Activated T-helper 17 cell treated with anti-CD3 and anti-CD28 coated beads, Interleukin-2, amount 50 U/mL, for 72 hours (primary cell): ENCODE data around the gene PRCD. TPM values are rescaled to one million over a fixed set of nuclear protein-coding genes. Genes with fewer than 3 reads are reported as not detected.
"Not testable (repeated sequence)": the region's sequence is repeated elsewhere in the genome, so short reads cannot be mapped to it uniquely, and the experiment has no call there.

Experiments
- ATAC-seq: fragments of 150-1000 bp; cut with Tn5 transposase; replicated peaks from 2 replicates; pipeline ENCODE4 v1.10.0; 2021; ENCODE audit warnings: mild to moderate bottlenecking, moderate library complexity
- H3K27ac Mint-ChIP-seq: one replicate; pipeline ENCODE4 v1.8.0; 2022; ENCODE audit warnings: mixed read lengths
- H3K27me3 Mint-ChIP-seq: one replicate; pipeline ENCODE4 v1.8.0; 2022; ENCODE audit warnings: mixed read lengths
- H3K36me3 Mint-ChIP-seq: one replicate; pipeline ENCODE4 v1.8.0; 2022; ENCODE audit warnings: low read depth, mild to moderate bottlenecking, mixed read lengths
- H3K4me1 Mint-ChIP-seq: one replicate; pipeline ENCODE4 v1.8.0; 2022; ENCODE audit warnings: mixed read lengths
- H3K4me3 Mint-ChIP-seq: one replicate; pipeline ENCODE4 v1.8.0; 2022; ENCODE audit warnings: mild to moderate bottlenecking, mixed read lengths
- H3K9me3 Mint-ChIP-seq: one replicate; pipeline ENCODE4 v1.8.0; 2022; ENCODE audit warnings: mixed read lengths
- total RNA-seq, 2 donors: library from RNA; stranded (reverse); gene quantifications; one replicate each; pipeline ENCODE4 v1.2.3, GENCODE V29; 2022

Gene PRCD
- total RNA-seq, 2 donors from 2014 or later, result not detected

DNA sequence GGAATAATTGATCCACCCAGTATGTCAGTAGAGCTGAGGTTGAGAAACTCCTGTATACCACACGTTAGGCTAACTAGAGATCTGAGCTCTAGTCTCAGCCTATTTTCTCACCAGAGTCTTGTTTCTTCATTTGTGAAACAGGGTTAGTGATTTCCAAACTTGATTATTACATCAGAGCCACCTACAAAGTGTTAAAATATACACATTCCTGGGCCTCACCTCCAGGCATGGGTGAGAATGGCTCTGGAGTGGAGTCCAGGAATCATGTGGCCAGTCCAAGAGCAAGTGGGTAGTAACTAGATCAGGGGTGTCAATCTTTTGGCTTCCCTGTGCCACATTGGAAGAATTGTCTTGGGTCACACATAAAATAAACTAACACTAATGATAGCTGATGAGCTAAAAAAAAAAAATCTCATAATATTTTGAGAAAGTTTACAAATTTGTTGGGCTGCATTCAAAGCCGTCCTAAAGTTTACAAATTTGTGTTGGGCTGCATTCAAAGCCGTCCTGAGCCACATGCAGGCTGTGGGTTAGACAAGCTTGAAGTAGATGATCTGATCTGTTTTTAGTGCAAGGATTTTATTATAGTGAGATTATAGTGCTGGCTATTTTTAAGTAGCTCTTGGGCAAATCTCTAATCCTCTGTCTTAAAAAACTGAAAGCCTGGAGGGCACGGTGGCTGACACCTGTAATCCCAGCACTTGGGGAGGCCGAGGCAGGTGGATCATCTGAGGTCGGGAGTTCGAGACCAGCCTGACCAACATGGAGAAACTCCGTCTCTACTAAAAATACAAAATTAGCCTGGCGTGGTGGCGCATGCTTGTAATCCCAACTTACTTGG, 20.4 kb downstream of the PRCD start:
- H3K9me3 Mint-ChIP-seq, result no peaks in the 10 kb centered on the region
- H3K4me1 Mint-ChIP-seq, result peaks cover 24% of the 10 kb centered on the region
- H3K36me3 Mint-ChIP-seq, result peaks cover 81% of the 10 kb centered on the region
- H3K27me3 Mint-ChIP-seq, result no peaks in the 10 kb centered on the region
- peak overlapping the region; percentile 100 for H3K4me3 Mint-ChIP-seq
- ATAC-seq, result no peak
- peak overlapping the region; percentile 100 for H3K27ac Mint-ChIP-seq

DNA sequence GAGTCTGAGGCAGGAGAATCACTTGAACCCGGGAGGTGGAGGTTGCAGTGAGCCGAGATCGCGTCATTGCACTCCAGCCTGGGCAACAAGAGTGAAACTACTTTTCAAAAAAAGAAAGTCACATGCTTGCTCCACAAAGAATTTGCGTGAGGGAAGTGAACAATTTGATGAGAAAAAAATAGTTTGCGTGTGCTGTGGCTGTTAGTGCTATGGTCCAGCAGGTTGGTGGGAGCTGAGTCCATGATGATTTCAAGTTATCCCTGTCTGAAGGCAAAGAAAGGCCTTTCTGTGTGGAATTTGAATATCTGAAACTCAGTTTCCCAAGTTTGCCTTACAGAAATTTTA, 21.0 kb downstream of the PRCD start:
- H3K27me3 Mint-ChIP-seq, result no peaks in the 10 kb centered on the region

DNA sequence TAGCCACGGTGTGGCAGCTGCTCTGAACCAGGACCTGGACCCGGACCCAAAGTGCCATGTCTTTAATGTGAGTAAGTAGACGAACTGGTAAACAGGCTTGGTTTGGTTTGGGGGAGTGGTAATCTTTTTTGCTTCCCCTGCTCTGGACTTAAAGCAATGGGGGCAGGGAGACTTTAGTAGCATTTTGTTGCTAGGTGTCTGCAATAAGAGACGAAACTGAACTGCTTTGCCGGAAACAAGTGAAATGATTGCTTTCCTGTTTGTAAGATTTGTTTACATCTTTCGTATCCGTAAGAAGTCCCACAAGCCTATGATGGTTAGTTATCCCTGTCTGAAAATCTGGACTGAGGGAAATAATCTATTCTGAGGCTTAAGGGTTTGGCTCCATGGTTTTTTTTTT, 21.5 kb downstream of the PRCD start:
- peak overlapping the region; percentile 100 for H3K4me3 Mint-ChIP-seq
- peaks cover 92% of the 10 kb centered on the region for H3K36me3 Mint-ChIP-seq
- H3K9me3 Mint-ChIP-seq, result no peaks in the 10 kb centered on the region
- peak overlapping the region; percentile 88 for H3K27ac Mint-ChIP-seq
- no peak for ATAC-seq
- peaks cover 32% of the 10 kb centered on the region for H3K4me1 Mint-ChIP-seq
- no peaks in the 10 kb centered on the region for H3K27me3 Mint-ChIP-seq

More for the DNA sequence above, 21.0 kb downstream of the PRCD start:
- ATAC-seq, result no peak
- Mint-ChIP-seq H3K9me3 (no peaks in the 10 kb centered on the region), H3K36me3 (peaks cover 87% of the 10 kb centered on the region), H3K4me3 (peak overlapping the region; percentile 100), H3K27ac (peak overlapping the region; percentile 100), H3K4me1 (peaks cover 27% of the 10 kb centered on the region)

DNA sequence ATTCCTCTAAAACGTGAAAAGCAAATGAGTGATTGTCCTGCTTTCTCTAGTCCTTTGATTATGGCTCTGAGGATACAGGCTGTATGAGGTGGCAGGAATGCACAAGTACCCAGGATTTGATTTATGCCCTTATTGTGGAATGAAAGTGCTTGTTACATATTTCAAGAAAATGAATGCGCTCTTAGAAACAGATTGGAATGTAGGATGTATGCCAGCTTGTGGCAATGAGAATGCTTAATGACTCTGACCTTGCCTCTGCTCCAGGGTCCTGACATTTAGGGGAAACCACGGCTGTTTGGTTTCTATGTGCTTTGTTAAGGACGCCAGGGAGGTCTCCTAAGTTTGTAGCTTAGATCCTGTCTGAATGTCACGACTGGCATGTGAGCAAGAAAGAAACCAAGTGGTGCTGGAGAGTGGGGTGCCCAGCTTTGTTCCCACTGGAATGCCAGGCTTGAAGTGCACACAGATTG, 22.0 kb downstream of the PRCD start:
- Mint-ChIP-seq H3K4me1 (peaks cover 36% of the 10 kb centered on the region), H3K27me3 (no peaks in the 10 kb centered on the region), H3K9me3 (no peaks in the 10 kb centered on the region), H3K36me3 (peaks cover 96% of the 10 kb centered on the region), H3K27ac (peak overlapping the region; percentile 88), H3K4me3 (peak overlapping the region; percentile 100)
- no peak for ATAC-seq

DNA sequence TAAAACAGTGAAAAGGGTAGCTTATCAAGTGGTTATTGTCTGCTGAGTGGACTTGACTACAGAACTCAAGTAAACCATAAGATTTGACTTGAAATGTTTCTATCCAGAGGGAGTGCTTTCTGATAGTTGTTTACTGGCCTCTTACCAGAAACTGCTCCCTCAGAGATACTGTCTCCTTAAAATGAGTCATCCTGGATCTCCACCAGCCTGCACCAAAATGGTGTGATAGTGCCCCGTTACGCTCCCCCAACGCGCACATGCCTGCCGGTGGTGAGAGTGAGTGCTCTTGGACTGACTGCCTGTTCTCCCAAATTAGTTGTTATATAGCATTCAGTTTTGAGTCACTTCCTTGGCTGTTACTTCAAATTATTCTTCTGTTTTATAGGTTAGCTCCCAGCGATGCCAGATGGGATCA, 22.9 kb downstream of the PRCD start:
- Mint-ChIP-seq H3K9me3 (no peaks in the 10 kb centered on the region), H3K27me3 (no peaks in the 10 kb centered on the region), H3K4me3 (peak overlapping the region; percentile 100), H3K27ac (peak overlapping the region; percentile 26), H3K4me1 (peaks cover 39% of the 10 kb centered on the region), H3K36me3 (peaks cover 93% of the 10 kb centered on the region)
- ATAC-seq, result peak; percentile 51

DNA sequence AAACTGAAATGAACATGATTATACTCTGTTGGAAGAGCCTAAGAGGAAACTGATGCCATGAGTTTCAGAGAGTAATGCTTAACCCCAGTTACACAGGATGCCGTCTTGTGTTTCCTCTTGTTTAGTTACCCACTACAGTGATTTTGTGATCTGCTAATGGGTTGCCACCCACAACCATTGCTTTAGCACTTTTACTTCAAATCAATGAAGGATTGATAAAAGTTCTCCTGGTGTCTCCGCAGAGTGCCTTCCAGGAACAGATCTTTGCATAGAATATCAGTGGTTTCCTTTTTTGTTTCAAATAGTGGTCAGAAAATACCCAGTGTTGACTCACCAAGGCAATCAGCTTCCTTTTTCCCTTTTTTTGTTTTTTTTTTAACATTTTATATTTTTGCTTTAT, 23.5 kb downstream of the PRCD start:
- peak overlapping the region; percentile 100 for H3K4me3 Mint-ChIP-seq
- H3K9me3 Mint-ChIP-seq, H3K27me3 Mint-ChIP-seq: not testable (repeated sequence)
- peak overlapping the region; percentile 26 for H3K27ac Mint-ChIP-seq
- peaks cover 87% of the 10 kb centered on the region for H3K36me3 Mint-ChIP-seq
- H3K4me1 Mint-ChIP-seq, result peaks cover 39% of the 10 kb centered on the region
- peak; percentile 34 for ATAC-seq

DNA sequence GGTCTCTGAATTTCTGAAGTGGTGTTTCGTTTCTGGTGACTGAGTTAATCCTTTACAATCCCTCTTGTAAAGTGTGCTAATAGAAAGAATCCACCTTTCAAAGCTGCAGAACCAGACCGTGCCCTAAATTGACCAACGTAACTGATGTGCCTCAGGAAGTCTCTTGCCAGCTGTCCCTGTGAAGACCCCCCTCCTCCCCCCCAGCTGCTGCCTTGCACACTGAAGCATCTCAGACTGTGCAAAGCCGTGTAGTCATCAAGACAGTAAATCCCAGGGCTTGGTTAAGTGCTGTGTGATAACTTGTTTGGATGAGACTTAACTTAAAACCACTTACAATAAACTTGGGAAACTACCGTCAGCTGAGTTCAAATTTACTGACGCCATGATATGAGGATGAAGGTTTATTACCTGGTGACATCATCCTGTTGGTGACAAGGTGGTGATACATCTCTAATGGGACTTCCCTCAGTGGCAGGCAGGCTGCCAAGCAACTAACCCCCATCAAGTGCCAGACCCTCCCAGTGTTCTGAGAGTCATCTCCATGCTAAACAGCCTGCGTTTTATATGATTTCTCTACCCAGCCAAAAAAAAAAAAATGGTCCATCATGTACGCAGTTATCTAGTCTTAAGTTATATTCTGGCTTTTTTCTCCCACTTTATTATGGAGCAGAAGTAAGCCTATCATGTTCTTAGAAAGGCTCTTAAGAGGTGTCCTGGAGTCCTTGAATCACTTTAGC, 25.3 kb downstream of the PRCD start:
- peak; percentile 76 for ATAC-seq
- H3K9me3 Mint-ChIP-seq, H3K27me3 Mint-ChIP-seq: not testable (repeated sequence)
- Mint-ChIP-seq H3K4me3 (peak overlapping the region; percentile 1), H3K36me3 (peaks cover 69% of the 10 kb centered on the region), H3K4me1 (peaks cover 35% of the 10 kb centered on the region), H3K27ac (peak overlapping the region; percentile 55)

DNA sequence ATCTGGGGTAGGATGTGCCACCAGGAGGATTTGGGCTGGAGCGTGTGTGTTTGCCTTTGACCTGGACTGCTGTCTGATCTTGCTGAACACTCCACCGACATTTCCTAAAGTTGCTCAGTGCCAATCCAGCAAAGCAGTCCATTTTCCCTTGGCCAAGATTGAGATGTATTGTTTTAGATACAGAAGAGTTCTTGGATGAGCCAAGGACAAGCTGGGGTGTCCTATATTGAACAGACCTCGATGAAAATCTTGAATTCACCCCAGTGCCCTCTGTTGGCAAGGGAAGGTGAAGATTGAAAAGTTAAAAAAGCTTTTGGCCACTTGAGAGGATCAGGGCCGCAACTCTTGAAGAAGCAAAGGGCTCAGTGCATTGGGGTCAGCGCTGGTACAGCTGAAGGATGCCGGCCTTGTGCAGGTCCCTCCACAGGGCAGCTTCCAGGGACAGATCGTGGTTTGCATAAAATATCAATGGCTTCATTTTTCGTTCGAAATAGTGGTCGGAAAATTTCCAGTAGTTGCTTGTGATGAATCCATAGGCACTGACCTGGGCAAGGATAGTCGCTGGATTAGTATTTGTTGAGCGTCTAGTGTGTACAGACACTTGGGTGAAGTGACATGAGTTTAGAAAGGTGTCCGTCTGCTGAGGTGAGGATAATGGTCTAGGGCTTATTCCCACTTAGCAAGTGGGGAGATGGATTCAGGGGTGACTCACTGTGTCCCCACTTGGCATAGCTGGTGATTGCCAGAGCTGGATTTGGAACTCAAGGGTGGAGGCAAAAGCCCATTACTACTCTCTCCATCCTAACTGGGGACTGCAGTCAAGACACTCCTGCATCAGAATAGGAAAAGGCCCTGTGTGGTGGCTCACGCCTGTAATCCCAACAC, 26.1 kb downstream of the PRCD start:
- Mint-ChIP-seq H3K27ac (peak overlapping the region; percentile 55), H3K4me1 (peaks cover 33% of the 10 kb centered on the region), H3K4me3 (peak overlapping the region; percentile 1), H3K27me3 (no peaks in the 10 kb centered on the region), H3K36me3 (peaks cover 61% of the 10 kb centered on the region), H3K9me3 (no peaks in the 10 kb centered on the region)
- ATAC-seq, result no peak

DNA sequence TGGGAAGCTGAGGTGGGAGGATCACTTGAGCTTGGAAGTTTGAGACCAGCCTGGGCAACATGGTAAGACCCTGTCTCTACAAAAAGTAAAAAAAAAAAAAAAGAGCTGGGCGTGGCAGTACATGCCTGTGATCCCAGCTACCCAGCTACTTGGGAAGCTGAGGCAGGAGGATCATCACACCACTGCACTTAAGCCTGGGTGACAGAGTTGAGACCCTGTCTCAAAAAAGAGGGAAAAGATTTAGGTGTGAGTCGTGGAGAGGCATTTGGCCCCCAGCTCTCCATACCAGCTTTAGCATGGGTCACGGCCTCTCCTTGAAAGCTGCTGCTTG, 26.7 kb downstream of the PRCD start:
- ATAC-seq, result no peak
- no peaks in the 10 kb centered on the region for H3K27me3 Mint-ChIP-seq
- no peak overlapping the region for H3K4me3 Mint-ChIP-seq
- peaks cover 55% of the 10 kb centered on the region for H3K36me3 Mint-ChIP-seq
- peaks cover 30% of the 10 kb centered on the region for H3K4me1 Mint-ChIP-seq
- no peaks in the 10 kb centered on the region for H3K9me3 Mint-ChIP-seq
- H3K27ac Mint-ChIP-seq, result no peak overlapping the region

DNA sequence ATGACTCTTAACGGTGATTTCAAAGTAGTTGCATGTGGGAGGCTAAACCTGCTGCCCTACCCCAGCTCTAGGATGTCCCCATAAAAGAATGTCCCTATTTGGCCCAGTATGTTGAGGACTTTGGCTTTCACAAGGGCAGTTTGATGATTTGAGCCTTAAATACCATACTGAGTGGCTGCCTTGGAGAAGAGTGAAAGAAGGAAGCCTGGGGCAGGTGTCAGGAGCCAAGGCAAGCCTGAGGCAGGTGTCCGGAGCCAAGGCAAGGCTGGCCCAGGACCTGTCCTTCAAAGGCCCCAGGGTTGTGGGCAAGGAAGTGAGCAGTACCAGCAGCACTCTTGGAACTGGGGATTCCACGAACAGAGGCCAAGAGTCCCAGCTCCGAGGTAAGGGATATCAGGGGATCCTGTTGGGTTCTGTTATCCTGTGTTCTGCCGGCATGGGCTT, 27.2 kb downstream of the PRCD start:
- Mint-ChIP-seq H3K4me3 (no peak overlapping the region), H3K4me1 (peaks cover 26% of the 10 kb centered on the region), H3K36me3 (peaks cover 50% of the 10 kb centered on the region), H3K27me3 (no peaks in the 10 kb centered on the region), H3K27ac (peak overlapping the region; percentile 19), H3K9me3 (no peaks in the 10 kb centered on the region)
- no peak for ATAC-seq

DNA sequence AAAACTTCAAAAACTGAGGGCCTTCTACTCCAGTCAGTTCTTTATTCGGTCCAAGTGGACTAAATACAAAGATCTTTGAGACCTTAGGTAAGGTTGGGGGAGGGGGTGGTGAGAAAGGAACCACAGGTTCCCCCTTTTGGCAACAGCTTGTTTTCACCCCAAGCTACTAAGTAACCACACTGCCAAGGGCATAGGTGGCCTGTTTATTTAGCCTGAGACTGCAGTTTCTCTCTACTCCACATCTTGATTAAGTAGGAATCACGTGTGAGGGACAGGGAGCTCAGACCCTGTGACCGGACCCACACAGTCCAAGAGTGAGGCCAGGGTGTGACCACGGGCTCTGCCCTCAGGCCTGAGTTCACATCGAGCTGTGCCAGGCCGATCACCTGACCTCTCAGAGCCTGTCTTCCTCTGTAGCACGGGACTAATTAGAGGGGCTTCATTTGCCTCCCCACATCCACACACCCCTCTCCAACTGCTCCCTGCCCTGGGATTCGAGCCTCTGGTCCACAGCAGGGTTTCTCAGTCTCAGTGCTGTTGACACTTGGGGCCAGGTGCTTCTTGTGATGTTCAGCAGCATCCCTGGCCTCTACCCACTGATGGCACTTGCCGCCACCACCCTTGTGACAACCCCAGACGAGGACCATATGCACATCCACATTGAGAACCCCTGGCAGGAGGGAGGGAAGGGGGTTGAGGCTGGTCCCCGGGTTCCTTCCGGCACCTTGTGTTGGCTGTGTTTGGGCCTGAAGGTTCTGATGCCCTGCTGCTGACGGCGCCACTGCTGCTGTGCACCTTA, 28.0 kb downstream of the PRCD start:
- peaks cover 22% of the 10 kb centered on the region for H3K4me1 Mint-ChIP-seq
- no peak for ATAC-seq
- no peaks in the 10 kb centered on the region for H3K9me3 Mint-ChIP-seq
- H3K27me3 Mint-ChIP-seq, result no peaks in the 10 kb centered on the region
- H3K27ac Mint-ChIP-seq, result no peak overlapping the region
- H3K36me3 Mint-ChIP-seq, result peaks cover 42% of the 10 kb centered on the region
- H3K4me3 Mint-ChIP-seq, result no peak overlapping the region

DNA sequence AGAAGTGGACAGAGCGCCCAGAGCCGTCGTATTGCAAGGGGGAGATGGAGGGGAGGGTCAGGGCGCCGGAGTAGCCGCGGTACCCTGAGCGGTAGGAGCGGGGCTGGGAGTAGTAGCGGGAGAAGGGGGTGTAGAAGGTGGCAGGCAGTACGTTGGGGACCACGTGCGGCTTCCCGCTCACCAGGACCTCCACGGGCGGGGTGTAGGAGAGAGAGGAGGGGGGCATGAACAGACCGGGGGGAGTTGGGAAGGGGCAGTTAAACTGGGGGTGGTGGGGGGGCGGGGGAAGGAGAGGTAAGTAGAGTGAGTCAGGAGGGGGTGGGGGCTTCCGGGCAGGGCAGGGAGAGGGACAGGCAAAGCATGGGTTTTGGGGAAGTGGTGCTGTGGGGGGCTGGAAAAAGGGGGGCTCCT, 29.0 kb downstream of the PRCD start:
- Mint-ChIP-seq H3K36me3 (peaks cover 32% of the 10 kb centered on the region), H3K27me3 (no peaks in the 10 kb centered on the region), H3K9me3 (no peaks in the 10 kb centered on the region), H3K4me3 (no peak overlapping the region), H3K4me1 (peaks cover 18% of the 10 kb centered on the region), H3K27ac (no peak overlapping the region)
- no peak for ATAC-seq

DNA sequence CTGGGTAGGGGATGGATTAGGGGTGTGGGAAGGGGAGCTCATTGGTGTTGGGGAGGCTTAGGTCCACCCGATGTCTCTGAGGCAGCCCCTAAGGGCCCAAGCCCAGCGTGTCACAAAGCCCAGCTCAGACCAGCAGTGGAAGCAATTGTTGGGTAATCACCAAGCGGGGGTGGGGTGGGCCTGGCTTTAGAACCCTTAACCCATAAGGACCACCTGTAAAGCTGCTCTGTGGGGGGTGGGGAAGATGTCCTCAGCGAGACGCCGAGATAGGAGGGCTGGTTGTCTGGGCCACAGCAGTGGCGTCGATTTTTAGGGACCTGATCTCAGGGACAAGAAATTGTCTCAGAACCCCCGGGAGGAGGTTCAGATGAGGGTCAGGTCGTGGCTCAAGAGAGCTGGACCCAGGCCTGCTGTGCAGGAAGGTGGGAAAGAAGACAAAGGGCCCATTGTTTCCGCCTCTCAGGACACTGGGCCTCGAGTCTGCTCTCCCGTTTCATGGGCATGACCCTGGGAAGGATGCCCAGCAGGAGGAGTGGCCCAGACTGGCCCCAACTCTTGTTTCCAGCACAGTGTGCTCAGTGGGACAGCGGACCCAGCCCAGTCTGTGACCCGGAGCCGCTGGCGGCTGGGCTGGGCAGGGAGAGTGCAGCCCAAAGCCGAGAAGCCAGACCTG, 29.9 kb downstream of the PRCD start:
- Mint-ChIP-seq H3K4me1 (peaks cover 18% of the 10 kb centered on the region), H3K9me3 (no peaks in the 10 kb centered on the region), H3K4me3 (no peak overlapping the region), H3K27ac (no peak overlapping the region), H3K36me3 (peaks cover 27% of the 10 kb centered on the region), H3K27me3 (no peaks in the 10 kb centered on the region)
- ATAC-seq, result no peak
